GM18499 (cell line): ENCODE data around the gene DLX4.

Source experiments
- ATAC-seq: cut with Tn5 transposase; IDR thresholded peaks from one replicate; pipeline ENCODE4 v1.9.1; 2021; ENCODE audit warnings: moderate number of reproducible peaks; ENCODE audit not compliant: insufficient read depth, unreplicated experiment

DLX4 gene, protein sequence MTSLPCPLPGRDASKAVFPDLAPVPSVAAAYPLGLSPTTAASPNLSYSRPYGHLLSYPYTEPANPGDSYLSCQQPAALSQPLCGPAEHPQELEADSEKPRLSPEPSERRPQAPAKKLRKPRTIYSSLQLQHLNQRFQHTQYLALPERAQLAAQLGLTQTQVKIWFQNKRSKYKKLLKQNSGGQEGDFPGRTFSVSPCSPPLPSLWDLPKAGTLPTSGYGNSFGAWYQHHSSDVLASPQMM

DNA sequence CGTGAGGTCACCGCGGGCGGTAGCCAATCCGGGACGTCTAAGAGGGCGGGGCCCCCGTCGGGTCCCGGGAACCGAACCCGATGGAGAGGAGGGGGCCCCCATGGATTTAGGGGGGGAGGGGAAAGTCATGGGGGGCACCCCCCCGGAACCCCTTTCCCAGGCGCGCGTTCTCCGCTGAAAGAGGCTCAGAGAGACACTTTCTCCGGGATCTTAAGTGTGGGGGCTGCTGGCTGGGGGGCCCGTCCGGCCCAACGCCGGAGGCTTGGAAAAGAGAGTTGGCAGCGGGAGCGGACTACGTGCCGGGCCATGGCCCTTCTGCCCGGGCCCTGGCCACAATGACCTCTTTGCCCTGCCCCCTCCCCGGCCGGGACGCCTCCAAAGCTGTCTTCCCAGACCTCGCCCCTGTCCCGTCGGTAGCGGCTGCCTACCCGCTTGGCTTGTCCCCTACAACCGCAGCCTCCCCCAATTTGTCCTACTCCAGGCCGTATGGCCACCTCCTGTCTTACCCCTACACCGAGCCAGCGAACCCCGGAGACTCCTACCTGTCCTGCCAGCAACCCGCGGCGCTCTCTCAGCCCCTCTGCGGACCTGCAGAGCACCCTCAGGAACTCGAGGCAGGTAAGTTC, at the start of gene DLX4:
Gene DLX4, plus strand, starts transcription at position 57 of the 626 bp plus-strand sequence. Its CDS starts 279 bp downstream, at position 336.
- no peak for ATAC-seq

DNA sequence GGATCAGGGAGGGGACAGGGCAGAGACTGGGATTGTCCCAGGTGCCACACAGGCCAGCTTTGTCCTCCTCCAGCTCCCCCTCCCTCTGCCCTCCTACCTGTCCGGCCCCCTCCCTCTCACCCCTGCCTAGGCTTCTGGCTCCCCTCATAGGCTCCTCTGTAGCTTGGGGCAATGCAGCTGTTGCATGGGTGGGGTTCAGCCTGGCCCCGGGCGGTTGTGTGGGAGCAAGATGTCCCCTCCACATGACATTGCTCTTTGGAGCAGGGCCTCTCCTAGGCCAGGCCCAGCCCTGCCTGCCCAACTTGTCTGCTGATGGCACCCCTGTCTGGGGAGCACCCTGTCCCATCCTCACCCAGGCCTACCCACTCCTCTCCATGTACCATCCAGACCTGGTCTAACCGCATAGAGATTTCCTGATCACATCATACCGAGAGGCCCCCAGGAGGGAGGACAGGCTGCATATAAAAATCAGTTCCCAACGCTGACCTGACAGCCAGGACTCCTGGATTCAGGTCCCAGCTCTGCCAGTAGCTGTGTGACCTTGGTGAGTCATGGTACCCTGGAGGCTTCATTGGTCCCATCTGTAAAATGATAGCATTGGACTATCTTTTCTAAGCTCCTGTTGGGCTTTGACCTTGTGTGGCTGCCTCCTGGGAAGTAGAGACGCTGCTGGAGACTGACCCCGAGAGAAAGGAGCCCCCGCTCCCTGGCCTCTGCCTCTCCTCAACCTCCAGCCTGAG, 48.8 kb upstream of the DLX4 start:
- no peak for ATAC-seq

DNA sequence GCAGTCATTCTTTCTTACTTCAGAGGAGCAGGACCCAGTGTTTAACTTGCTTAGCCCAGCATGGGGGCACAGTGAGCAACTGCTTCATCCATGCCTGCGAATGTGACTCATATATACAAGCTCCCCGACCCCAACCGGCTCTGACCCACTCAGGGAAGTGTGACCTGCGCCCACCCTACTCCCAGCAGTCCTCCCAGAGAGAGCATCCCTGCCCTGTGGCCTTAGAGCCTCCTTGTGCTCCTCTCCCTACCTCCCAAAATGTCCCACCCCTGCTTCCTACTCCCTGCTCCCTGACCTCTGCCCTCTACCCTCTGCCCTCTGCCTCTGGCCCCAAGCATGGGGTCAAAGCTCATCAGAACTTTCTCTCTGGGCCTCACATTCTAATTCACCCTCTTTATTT, 46.9 kb upstream of the DLX4 start:
- no peak for ATAC-seq

DNA sequence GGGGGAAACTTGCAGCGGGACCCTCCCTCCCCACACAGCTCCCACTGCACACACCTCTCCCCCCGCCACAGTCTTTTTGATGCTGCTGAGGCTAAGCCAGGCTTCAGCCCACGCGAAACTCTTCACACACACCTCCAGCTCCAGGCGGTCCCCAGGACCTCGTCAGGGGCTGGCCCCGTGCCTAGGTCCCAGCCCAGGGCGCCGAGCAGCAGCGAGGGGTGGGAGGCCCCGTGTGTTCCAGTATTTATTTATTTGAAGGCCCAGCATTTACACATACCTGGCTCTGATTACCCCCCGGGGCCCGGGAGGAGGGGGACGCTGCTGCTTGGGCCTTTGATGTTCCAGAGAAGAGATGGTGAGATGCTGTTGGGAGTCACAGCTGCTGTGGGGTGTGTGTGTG, 44.9 kb upstream of the DLX4 start:
- ATAC-seq = no peak

DNA sequence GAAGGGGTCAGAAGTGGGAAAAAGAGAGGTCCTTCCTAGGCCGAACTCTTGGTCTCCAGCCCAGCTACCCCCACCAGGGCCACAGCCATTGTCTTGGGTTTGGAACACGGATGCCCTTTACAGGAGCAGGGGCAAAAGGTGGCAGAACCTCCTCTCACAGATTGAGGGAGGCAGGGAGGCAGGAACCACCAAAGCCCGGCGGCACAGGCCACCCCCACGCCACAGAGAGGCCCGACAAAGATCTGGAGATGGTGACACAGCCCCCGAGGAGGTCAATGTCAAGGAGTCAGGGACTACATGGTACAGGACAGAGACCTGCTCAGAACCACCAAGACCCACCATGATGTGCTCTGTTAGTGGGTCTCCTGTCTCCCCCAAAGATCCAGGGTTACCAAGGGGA, 44.4 kb upstream of the DLX4 start:
- no peak for ATAC-seq

DNA sequence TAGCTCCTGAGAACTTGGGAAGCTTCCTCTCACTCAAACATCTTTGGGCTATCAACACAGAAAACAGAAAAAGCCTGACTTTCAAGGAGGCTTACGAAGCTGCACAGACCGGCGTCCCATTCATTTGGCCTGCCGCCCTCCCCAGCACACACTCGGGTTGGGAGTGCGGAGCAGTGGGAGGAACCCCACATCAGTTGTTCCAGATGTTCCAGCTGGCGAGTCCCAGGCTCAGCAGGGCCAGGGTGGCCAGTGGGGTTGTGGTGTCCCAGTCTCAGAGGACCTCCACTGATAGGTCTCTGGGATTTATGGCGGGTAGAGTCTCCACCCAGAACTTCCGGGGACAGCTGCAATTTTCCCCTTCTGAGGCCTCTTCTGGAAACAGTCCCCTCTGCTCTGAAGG, 43.1 kb upstream of the DLX4 start:
- ATAC-seq = no peak

DNA sequence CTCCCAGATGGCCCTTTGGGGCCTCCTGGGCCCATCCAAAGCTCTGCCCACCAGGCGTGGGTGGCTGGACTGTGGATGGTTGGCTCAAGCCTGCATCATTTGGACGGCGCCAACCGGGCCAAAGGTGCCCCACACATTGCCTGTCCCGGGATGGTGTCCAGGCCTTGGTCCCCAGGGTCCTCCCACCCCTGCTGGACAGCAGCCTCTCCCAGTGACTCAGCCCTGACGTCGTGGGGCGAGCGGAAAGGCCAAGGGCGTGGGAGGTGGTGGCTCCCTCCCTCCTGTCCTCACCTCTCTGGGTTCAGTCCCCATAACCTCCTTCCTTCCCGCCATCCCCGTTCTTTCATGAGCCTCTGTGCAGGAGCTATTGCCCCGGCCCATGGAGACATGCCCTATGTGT, 42.1 kb upstream of the DLX4 start:
- no peak for ATAC-seq

DNA sequence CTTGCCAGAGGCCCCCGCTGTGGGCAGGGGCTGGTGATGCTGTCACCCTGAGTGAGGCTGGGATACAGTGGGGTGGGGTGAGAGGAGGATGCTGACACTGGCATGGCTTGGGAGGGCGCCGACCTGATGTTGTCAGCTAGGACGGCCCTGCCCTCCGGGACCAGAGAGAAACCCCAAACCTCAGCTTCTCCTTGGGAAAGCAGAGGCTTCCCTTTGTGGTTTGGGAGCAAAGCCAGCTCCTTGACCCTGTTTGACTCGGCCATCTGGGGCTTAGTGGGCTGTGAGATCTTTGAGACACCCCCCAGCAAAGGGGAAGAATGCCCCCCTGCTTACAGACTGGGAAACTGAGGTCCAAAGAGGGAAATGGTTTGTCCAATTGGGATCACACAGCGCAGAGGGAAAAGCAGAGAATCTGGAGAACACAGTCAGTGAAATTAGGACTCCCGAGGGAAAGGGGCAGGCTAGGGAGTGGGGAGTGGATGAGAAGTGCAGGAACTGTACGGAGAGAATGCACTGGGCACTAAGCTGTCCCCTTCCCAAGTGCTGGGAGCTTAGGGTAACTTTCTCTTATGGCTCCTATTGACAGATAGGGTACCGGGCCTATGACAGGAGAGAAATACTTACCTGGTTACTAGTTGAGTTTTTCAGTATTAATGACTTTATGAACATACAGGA, 40.7 kb upstream of the DLX4 start:
- ATAC-seq = no peak

DNA sequence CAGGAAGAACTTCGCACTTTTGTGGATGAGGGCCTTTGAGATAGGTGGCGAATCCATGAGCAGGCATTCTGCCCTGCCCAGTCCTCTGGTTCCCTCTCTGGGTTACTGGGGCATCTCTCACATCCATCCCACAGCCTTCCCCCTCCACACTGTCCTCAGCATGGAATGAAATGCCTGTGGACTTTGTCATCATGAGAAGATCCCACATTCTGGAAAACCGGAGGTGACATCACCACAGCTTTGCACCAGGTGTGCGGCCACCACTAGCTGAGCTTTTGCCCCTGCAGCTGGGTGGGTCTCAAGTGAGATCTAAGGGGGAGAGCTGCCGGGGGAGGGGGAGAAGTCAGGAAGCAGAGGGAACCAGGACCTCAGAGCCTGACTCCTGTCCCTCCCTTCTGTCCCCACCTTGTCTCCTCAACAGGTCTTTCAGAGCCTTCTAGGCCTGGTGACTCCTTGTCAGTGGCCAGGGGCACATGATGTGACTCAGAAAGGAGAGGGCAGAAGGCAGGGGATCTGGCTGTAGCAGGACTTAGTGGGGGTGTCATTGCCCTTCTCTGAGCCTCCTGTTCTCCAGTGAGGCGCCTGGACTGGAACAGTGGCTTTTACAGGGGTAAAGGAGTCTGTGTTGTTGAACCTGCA, 40.0 kb upstream of the DLX4 start:
- ATAC-seq = no peak

DNA sequence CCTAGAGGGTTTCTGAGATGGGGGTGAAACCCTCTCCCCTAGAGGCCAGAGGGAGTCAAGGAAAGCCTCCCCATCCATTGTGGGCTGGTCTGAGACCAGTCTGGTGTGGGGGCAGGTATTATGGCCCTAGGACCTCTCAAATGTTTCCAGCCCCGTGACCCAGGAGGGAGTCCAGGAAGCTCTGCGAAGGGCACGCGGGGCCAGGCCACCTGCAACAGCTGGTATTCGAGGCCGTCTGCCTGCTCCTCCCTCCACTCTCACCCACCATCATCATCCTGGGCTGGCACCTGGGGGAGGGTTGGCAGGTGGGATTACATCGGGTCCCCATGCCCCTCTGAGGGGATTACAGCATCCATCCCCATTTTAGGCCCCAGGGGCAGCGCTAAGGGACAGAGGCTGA, 38.1 kb upstream of the DLX4 start:
- ATAC-seq = no peak

DNA sequence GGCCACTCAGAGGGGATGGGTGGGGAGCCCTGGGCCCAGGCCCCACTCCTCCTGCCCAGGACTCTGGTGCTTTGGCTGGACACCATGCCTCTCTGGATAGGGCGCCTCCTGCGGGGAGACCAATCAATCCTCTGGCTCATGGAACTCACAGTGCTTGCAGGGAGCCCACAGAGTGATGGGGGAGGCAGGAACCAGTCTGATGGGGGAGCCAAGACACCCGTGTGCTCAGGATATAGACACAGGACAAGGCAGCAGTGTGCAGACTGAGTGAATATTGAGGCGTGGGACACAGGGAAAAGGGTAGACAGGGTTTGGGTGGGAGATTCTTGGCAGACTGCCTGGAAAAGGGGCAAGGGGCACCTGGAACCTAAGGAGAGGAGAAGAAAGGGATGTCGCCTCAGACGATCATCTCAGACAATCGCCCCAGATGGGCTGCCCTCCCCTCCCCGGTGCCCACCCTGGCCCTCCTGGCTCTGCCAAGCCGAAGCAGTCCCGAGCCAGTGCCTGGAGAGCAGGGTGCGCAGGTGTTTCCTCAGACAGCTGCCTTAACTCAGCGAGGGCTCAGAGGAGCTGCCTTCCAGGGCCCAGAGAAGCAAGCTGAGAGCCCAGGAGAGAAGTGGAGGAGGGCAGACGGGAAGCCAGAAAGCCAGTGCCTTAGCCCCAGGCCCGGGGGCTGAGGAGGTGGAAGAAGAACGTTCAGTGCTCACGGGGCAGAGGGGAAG, 37.4 kb upstream of the DLX4 start:
- no peak for ATAC-seq

DNA sequence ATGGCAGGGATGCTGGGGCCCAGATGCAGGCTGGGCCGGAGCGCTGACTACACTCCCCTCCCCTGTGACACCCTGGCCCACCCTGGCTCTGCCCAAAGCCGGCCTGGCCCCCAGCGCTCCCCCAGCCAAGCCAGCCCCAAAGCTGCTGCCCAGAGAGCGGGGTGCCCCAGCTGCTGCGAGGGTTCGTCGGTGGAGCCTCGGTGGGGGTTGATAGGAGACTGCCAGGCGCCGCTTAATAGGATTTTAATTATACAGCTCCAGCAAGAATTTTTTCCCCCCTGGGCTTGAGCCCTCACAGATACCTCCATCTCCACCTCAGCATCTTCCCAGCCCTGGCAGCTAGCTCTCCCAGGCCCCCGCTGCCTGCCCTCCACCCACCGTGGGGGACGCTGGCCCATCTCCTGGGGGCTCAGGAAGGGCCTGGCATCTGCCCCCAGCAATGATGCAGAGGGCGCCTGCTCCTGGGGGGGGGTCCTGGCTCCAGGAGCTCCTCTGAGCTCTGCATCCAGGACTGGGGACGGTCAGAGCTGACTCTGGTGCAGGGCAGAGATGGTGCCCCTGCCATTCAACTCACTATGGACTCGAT, 36.8 kb upstream of the DLX4 start:
- no peak for ATAC-seq

DNA sequence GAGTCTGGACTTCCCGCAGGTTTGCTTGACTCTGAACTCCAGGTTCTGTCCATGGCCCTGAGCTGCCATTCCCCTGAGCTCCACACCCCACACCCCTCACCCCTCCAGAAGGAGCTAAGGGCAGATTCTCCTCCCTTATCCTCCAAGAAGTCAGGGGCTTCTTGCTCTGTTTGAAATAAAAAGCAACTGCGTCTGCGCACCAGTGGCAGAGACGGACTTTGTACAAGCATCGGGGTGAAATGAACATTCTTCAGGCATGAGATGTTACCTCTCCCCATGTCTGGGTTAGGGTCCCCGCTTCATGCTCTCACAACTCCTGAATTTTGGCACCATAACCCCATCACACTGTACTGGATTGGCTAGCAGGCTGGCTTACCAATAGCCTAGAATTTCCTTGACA, 36.1 kb upstream of the DLX4 start:
- ATAC-seq = no peak

DNA sequence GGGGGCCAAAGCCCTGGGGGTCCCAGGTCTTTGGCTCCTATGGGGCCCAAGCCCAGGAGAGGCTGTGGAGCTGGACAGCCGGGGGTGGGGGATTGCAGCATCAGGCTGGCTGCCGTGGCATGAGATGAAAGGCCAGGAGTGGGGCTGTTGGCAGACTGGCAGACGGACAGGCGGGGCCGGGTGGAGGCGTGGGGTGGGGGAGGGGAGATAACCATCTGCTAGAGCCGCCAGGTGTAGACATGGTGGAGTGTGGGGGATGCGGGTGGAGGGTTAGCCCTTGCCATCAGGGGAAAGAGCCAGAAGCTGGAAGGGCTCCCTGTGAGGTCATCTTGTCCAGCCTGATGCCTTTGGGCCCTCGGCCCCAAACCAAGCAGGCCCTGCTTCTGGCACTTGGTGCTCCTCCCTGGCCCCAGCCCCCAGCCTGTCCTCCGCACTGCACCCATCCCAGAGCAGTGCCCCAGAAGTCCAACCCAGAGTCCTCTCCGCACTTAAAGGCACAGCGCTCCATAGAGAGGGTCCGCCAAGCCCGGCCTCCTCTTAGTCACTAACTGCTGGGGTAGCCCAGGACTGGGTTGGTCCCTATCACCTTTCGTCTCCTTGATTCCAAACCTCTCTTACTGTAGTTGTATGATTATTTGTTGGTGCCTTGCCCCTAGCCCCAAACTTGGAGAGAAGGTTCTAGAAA, 33.3 kb upstream of the DLX4 start:
- ATAC-seq = no peak

DNA sequence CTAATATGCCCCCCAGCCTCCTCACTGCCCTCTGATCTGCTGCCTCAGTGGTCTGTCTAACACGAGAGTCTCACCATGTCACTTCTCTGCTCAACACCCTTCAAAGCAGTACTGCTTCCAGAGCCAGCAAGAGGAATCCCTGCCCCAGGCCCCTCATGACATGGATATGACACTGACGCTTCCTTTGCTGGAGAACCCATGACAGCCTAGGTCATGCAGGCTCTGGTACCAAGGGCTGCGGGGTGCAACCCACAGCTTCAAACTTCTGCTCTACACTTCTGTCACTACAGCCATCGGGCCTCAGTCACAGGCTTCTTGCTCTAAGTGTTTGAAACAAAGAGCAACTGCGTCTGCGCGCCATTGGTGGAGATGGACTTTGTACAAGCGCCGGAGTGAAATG, 32.6 kb upstream of the DLX4 start:
- ATAC-seq = no peak

DNA sequence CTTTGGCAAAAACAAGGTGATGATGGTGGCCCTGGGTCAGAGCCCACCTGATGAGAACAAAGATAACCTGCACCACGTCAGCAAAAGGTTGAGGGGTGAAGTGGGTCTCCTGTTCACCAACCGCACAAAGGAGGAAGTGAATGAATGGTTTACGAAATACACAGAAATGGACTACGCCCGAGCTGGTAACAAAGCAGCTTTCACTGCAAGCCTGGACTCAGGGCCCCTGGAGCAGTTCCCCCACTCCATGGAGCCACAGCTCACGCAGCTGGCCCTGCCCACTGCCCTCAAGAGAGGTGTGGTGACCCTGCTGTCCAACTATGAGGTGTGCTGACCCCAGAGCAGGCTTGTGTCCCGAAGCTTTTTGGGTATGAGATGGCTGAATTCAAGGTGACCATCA, 29.7 kb upstream of the DLX4 start:
- ATAC-seq = no peak

DNA sequence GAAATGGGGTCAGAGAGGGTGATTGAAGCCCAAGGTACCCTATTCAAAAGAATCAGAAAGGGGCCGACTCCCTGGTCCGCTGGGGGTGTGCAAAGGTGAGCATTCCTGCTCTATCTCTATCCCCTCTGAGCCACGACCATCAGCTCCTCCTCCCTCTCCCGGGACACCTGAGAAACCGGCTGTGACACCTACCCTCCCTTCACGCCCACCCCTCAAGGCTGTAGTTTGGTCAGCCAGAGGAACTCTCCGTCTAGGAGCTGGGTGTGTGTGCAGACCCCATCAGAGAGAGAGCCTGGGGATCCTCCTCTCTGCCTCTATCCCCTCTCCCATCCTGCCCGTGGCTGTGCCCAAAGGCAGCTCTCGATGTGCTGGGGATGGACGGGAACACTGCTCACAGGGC, 27.6 kb upstream of the DLX4 start:
- no peak for ATAC-seq

DNA sequence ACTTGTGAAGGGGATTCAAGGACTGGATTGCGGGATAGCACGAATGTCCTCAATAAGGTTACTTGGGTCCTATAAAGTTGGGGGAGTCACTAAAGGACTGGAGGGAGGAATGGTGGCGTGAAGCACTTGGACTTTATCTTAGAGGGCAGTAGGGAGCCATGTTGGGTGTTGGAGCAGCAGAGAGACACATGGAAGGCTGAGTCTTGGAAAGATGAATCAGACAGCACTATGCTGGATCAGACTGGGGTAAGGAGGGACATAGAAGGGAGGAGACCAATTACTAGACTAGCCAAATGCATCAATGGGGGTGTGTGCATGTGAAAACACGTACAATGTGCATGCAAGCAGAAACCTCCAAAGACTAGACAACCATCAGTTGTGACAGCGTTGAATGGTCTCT, 26.0 kb upstream of the DLX4 start:
- no peak for ATAC-seq

DNA sequence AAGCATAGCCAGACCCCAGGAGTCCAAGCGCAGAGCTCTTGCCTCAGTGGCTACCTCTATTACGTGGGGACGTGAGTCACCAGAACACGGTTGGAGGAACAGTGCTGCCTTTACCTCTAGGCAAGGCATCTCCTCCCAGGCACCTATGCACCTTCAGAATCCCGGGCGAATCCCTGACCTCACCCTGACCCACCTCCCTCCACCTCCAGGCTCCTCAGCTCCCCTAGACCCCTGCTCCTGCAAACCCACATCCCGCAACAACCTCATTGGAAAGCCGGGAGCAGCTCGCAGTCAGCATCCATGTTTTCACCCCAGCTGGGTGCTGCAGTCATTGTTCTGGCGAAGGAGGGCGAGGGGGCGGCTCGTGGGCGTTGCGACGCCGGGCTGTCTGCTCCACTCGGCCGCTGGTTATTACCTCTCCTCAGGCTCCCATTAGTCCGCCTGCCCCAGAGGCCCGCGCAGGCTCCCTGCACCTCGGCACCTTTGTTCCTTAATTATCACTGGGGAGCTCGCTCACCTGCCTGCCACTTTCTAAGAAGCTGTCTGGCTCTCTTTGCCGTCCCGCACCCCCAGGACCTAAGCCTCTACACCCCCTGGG, 24.6 kb upstream of the DLX4 start:
- ATAC-seq = no peak
